B cell (primary cell): ENCODE results near the gene ZNRD2. TPM values are rescaled to one million over a fixed set of nuclear protein-coding genes. Genes with fewer than 3 reads are reported as not detected.

Experiments used
- ATAC-seq: fragments of 200-7000 bp; cut with Tn5 transposase; one replicate; pipeline ENCODE4 v1.10.0; 2021; ENCODE audit warnings: low read depth, mild to moderate bottlenecking, moderate number of reproducible peaks, moderate library complexity
- CTCF ChIA-PET: fragments of 350-600 bp; sonication (Branson Sonifier 250); formaldehyde crosslinking; loops from one replicate; lab custom pipeline; 2021; ENCODE audit warnings: antibody characterized with exemption, inconsistent platforms; lab: Charles Lee
- POLR2A ChIA-PET: fragments of 350-600 bp; sonication (Branson Sonifier 250); formaldehyde crosslinking; loops from one replicate; lab custom pipeline; 2021; ENCODE audit warnings: antibody characterized with exemption; lab: Charles Lee
- DNase-seq: peaks from one replicate; pipeline ENCODE4 v3.0.0; 2013
- H2AFZ ChIP-seq: 2 replicates; pipeline ENCODE4 v1.6.1; 2012; ENCODE audit warnings: mild to moderate bottlenecking, low read depth, low read length; ENCODE audit not compliant: insufficient read depth, poor library complexity, severe bottlenecking
- H3K27ac ChIP-seq, 2 donors: 1 replicate in 1 of 2; 2 replicates in 1 of 2; pipeline ENCODE4 v1.5.1; 2012 to 2013; ENCODE audit warnings: low read length in 2 of 2, mild to moderate bottlenecking in 2 of 2, moderate library complexity in 1 of 2
- H3K27me3 ChIP-seq, 4 experiments: fragments of 200-600 bp in 1 of 4; sonication (generic) in 1 of 4; replicated peaks in 1 of 4; 1 replicate in 2 of 4; 2 replicates in 2 of 4; pipeline versions ENCODE4 v1.6.1 to v1.7.0; 2013 to 2016; ENCODE audit warnings: low read length in 3 of 4, mild to moderate bottlenecking in 2 of 4, mixed read lengths in 1 of 4, moderate library complexity in 1 of 4; ENCODE audit not compliant: insufficient read depth in 4 of 4, control insufficient read depth in 3 of 4; ENCODE audit errors: control extremely low read depth in 1 of 4
- H3K36me3 ChIP-seq, 2 experiments: replicated peaks in 1 of 2; 1 replicate in 1 of 2; 2 replicates in 1 of 2; pipeline versions ENCODE4 v1.6.1 to v1.7.1; 2013; ENCODE audit warnings: low read length in 1 of 2; ENCODE audit not compliant: insufficient read depth in 2 of 2, control insufficient read depth in 1 of 2; ENCODE audit errors: control extremely low read depth in 1 of 2, extremely low read depth in 1 of 2
- H3K4me1 ChIP-seq, 2 donors: fragments of 200-600 bp in 1 of 2; sonication (generic) in 1 of 2; 1 replicate in 1 of 2; 2 replicates in 1 of 2; pipeline versions ENCODE4 v1.5.1 to v1.6.1; 2013 to 2017; ENCODE audit warnings: low read length in 2 of 2; ENCODE audit not compliant: control insufficient read depth in 2 of 2, insufficient read depth in 2 of 2
- H3K4me2 ChIP-seq: replicated peaks from 2 replicates; pipeline ENCODE3; 2012; ENCODE audit warnings: mild to moderate bottlenecking, low read depth, low read length; ENCODE audit not compliant: poor library complexity, severe bottlenecking
- H3K4me3 ChIP-seq, 5 experiments: fragments of 200-600 bp in 1 of 5; sonication (generic) in 1 of 5; 1 replicate in 3 of 5; 2 replicates in 2 of 5; pipeline versions ENCODE4 v1.5.1 to v1.7.0; 2011 to 2016; ENCODE audit warnings: low read length in 4 of 5, mild to moderate bottlenecking in 4 of 5, low read depth in 2 of 5, control low read depth in 1 of 5, moderate library complexity in 1 of 5; ENCODE audit not compliant: insufficient read depth in 1 of 5; ENCODE audit errors: control extremely low read depth in 1 of 5, extremely low read depth in 1 of 5
- H3K79me2 ChIP-seq: fragments of 200-600 bp; sonication (generic); one replicate; pipeline ENCODE4 v1.6.0; 2016; ENCODE audit warnings: low read length; ENCODE audit not compliant: control insufficient read depth, insufficient read depth
- H3K9ac ChIP-seq: fragments of 200-600 bp; sonication (generic); 2 replicates; pipeline ENCODE4 v1.6.1; 2017; ENCODE audit warnings: mild to moderate bottlenecking, low read length, moderate library complexity
- H3K9me3 ChIP-seq, 3 donors: one replicate each; pipeline versions ENCODE4 v1.6.1 to v1.7.1; 2013; ENCODE audit warnings: low read length in 2 of 3; ENCODE audit not compliant: control insufficient read depth in 2 of 3, insufficient read depth in 1 of 3; ENCODE audit errors: control extremely low read depth in 1 of 3
- H4K20me1 ChIP-seq: 2 replicates; pipeline ENCODE4 v1.6.0; 2012; ENCODE audit warnings: mild to moderate bottlenecking, low read length; ENCODE audit not compliant: insufficient read depth, control insufficient read depth, poor library complexity, severe bottlenecking
- H3K27ac Mint-ChIP-seq: one replicate; pipeline ENCODE4 v1.8.0; 2021; ENCODE audit warnings: mixed read lengths
- H3K27me3 Mint-ChIP-seq: one replicate; pipeline ENCODE4 v1.8.0; 2021; ENCODE audit warnings: mixed read lengths
- H3K4me1 Mint-ChIP-seq: one replicate; pipeline ENCODE4 v1.8.0; 2021; ENCODE audit warnings: mixed read lengths
- H3K4me3 Mint-ChIP-seq: one replicate; pipeline ENCODE4 v1.8.0; 2021; ENCODE audit warnings: mixed read lengths
- H3K9me3 Mint-ChIP-seq: one replicate; pipeline ENCODE4 v1.8.0; 2022; ENCODE audit warnings: mixed read lengths; ENCODE audit not compliant: insufficient read depth
- CTCF ChIP-seq: fragments of 200-600 bp; IDR thresholded peaks from one replicate; pipeline ENCODE4 v1.8.0; 2022; ENCODE audit warnings: antibody characterized with exemption, mild to moderate bottlenecking
- EZH2 ChIP-seq: IDR thresholded peaks from 2 replicates; pipeline ENCODE4 v1.6.1; 2012; ENCODE audit warnings: borderline replicate concordance, low read depth, mild to moderate bottlenecking, moderate library complexity, low read length; ENCODE audit not compliant: insufficient read depth, poor library complexity, severe bottlenecking
- WGBS: methylation state at CpG from one replicate; pipeline ENCODE4 v1.1.5; 2013; ENCODE audit warnings: missing lambda C conversion rate; ENCODE audit not compliant: insufficient coverage; 5-methylcytosine and 5-hydroxymethylcytosine counted together
- intact Hi-C: fragments of 100-400 bp; cut with micrococcal nuclease; formaldehyde crosslinking; loops from one replicate; pipeline ENCODE4 v1.10.0; 2022
- polyA plus RNA-seq: library from polyadenylated mRNA; depleted of rRNA; stranded (reverse); fragments of >200 nt; gene quantifications from 2 replicates; pipeline ENCODE4 v1.2.3, GENCODE V29; 2012
- total RNA-seq, 2 donors: library from RNA; stranded (reverse); fragments of 120-200 nt in 1 of 2; gene quantifications; 1 replicate in 1 of 2; 2 replicates in 1 of 2; pipeline versions ENCODE4 v1.2.3 to v1.2.4, GENCODE V29; 2013 to 2022

ZNRD2 gene
- total and polyA plus RNA-seq, 2 donors (not counting 1 experiment from before 2014, with no cell fraction given): 22.1 to 112 TPM

DNA sequence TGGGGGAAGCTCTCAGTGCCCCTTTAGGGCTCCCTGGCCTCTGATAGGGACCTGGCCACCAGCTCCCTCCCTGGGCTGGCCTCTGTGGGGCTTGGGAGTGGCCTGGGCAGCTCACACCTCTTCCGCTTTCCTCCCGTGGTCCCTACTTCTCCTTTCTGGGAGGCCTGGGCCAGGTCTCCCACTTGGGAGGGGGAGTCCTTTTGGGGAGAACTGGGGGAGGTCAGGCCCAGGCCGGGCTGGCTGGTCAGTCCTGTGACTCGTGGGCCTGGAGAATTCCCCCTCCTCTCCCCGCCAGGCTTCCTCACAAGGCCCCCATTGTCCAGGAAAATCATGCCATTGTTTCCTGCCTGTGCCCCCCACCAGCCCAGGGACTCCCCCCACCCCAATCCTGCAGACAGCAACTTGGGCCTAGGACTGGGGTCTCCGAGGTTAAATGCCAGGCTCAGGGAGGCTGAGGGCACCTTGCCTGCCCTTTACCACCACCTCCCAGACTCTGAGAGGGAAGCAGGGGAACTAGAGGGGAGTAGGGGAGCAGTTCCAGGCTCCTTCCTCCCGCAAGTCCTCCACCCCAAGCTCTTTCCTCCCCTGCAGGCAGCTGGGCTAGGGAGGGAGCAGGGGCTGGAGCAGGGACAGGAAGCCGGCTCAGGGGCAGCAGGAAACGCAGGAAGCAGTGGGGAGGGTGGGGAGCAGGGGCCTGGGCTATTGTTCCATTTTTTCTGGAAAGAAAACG lies 40.9 kb downstream of the ZNRD2 start:
- peaks cover 46% of the 10 kb centered on the region for H3K4me1 Mint-ChIP-seq
- intact Hi-C loops: loop anchor here (10.0 kb wide), 1 partner anchor 496 kb away; the partner anchor contains the start of genes TM7SF2 and ZNHIT2
- 35% methylated on average over 3 of the region's 10 CpGs for WGBS

More for the DNA sequence above, 40.9 kb downstream of the ZNRD2 start:
- peak overlapping the region; percentile 22 to 89 for H3K27ac ChIP-seq
- H2AFZ ChIP-seq: no peak overlapping the region
- ATAC-seq (no peak), DNase-seq (no peak)
- peaks cover 0 to 5% (median 0%) of the 10 kb centered on the region in 3 donors for H3K9me3 ChIP-seq
- Mint-ChIP-seq H3K27me3 (no peaks in the 10 kb centered on the region), H3K4me3 (peak overlapping the region; percentile 47), H3K27ac (peak overlapping the region; percentile 78), H3K9me3 (no peaks in the 10 kb centered on the region)
- peak overlapping the region; percentile 84 for H3K4me2 ChIP-seq
- POLR2A ChIA-PET: interaction anchor here (0.6 kb wide), 1 partner anchor 869 kb away, joined by 6 read pairs; no protein-coding TSS in a partner anchor
- H3K27me3 ChIP-seq: no peaks in the 10 kb centered on the region
- H4K20me1 ChIP-seq: peaks cover 42% of the 10 kb centered on the region
- H3K4me3 ChIP-seq: peak overlapping the region in 1 of 5 experiments; percentile 28
- CTCF ChIA-PET: interaction anchor here (0.8 to 2.3 kb wide), 2 partner anchors 17 to 367 kb away, joined by 3 to 12 read pairs; no protein-coding TSS in a partner anchor
- H3K36me3 ChIP-seq: peaks cover 0 to 44% of the 10 kb centered on the region in 2 experiments
- peaks cover 54% of the 10 kb centered on the region for H3K79me2 ChIP-seq
- H3K4me1 ChIP-seq: peaks cover 32 to 35% of the 10 kb centered on the region in 2 donors
- TF ChIP-seq CTCF: no peak
- no peak for TF ChIP-seq EZH2
- no peak overlapping the region for H3K9ac ChIP-seq
